Activated CD4-positive, alpha-beta T cell treated with anti-CD3 and anti-CD28 coated beads for 48 hours (primary cell): ENCODE results near the gene LPP.

ENCODE experiments used
- DNase-seq: peaks from one replicate; pipeline ENCODE4 v3.0.0-alpha.2; 2020

Gene LPP

GRCh38 chr3:188778091-188778852 lies 624.3 kb downstream of the LPP start:
- DNase-seq, result no peak

DNA sequence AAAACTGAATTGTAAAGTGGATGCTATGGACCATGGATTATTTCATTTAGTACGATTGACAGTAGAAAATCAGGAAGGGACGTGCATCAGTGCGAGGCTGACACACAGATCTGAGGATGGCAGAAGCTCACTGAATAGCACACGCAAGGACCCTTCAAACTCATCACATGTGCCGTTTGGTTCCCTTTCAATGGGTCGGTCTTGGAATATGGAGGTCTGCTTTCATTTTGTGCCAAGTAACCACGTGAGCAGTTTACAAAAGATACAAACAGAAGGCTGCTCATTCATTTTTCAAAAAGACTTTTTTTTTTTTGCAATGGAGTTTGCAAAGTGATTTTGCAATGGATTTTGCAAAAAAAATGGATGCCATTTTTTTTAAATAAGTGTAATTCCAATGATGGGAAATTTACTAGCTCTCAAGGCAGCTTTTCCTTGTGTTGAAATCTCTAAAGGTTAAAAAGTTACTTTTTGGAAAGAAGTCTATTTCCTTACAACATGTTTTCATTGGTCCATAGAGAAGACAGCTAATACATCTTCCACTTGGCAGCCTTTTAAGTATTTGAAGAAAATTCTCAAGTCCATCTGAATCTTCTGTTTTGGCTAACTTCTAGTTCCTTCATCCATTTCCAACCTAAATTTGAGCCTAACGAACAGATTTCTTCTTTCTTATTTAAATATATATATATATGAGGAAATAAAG lies 625.5 kb downstream of the LPP start:
- DNase-seq, result no peak

GRCh38 chr3:188780193-188781147 lies 626.5 kb downstream of the LPP start:
- DNase-seq, result no peak

DNA sequence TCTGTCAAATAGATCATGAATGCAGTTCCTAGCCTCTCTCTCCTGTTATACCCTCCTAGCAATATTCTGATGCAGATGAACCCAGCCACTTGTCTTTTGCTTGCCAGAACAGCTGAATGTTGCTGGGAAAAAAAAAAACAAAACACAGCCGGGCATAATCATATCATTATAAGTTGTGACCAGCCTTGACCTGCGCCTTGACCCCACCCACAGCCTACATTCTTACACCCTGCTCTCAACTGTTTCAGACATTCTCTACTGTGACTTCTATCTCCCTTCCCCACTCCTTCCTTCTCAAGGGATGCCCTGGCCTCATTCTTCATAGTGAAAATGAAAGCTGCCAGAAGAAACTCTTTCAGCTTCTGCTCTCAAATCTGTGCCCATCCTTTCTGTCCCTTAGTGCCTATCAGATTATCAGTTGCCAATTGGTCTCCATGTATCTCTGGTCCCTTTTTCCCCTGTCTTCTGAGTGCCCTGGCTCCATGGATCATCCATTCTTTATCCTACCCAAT lies 628.7 kb downstream of the LPP start:
- no peak for DNase-seq

GRCh38 chr3:188786424-188786823 lies 632.5 kb downstream of the LPP start:
- no peak for DNase-seq

- peak; percentile 86 for DNase-seq
Measured at GRCh38 chr3:188788621-188789081, 634.7 kb downstream of the LPP start.

DNA sequence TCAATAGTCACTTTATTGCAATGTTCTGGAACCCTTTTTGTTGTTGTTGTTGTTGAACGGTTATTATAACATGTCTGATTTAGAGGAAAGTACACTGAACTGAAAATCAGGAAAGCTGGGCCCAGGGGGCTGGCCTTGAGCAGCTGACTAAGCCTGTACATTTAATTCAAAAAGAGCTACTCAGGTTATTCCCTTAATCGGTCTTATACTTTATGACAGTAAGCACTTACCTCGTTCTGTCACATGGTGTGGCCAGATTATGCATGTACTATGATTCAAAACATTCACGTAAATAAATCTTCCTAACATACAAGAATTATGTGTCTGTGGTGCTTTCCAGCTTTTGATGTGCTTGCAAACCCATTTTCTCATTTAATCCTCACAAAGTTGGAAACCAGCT lies 635.3 kb downstream of the LPP start:
- DNase-seq, result peak; percentile 11

GRCh38 chr3:188791311-188791710 lies 637.4 kb downstream of the LPP start:
- no peak for DNase-seq

GRCh38 chr3:188792793-188793192 lies 638.8 kb downstream of the LPP start:
- DNase-seq, result peak; percentile 14

DNA sequence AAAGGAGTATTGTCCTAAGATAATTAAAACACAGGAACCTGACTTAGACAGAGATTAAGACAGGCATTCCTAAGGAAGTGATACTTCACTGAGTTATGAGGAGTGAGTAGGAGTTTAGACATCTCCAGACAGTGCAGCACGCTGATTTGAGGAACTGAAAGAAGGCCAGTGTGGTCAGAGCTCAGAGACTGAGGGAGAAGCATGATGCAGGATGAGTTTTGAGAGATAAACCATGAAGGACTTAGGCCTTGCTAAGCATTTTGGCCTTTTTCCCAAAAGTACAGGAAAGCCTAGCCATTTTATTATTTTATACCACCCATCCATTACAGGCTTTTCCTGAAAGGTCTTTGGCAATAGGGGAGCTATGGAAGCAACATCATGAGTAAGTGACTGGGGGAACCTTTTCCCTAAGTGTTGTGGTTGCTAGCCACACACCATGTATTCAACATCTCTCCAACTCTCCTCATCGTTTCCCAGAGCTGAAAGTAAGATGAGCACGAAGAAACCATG lies 642.2 kb downstream of the LPP start:
- no peak for DNase-seq

DNA sequence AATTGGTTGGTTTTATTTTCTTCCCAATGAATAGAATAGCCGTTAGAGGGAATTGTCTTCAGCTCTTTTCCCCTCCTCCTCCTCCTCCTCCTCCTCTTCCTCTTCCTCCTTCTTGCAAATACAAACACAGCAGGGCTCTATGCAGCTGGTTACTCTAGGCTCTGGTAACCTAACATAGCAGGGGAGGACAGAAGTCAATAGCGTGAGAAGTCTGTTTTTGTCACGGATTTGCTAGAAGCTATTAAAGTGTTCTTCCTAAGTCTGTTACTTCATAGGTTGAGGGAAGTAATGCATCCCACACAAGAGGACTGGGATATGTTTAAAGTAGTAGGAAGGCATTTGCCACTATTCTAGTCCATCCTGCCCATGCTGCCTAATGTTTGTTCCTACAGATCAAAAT lies 643.1 kb downstream of the LPP start:
- DNase-seq, result no peak

GRCh38 chr3:188798556-188799145 lies 644.7 kb downstream of the LPP start:
- no peak for DNase-seq

DNA sequence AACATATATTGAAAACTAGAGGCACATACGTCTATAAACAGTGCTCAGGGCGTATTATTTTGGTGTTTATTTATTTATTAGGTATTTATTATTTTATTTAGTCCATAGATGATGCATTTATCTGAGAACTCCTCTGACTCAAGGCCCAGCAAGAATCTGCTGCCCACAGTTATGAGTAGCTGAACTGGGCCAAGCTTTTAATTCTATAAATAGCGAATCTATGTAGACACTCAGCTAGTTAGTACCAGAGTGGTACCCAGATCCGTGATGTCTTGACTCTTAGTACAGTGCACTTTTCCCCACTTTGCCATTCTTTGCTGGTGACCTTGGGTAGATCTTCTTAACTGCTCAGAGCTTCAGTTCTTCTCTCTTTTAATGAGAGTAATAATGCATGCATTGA lies 647.4 kb downstream of the LPP start:
- DNase-seq, result no peak

- no peak for DNase-seq
Measured at GRCh38 chr3:188802645-188803044, 648.7 kb downstream of the LPP start.

DNA sequence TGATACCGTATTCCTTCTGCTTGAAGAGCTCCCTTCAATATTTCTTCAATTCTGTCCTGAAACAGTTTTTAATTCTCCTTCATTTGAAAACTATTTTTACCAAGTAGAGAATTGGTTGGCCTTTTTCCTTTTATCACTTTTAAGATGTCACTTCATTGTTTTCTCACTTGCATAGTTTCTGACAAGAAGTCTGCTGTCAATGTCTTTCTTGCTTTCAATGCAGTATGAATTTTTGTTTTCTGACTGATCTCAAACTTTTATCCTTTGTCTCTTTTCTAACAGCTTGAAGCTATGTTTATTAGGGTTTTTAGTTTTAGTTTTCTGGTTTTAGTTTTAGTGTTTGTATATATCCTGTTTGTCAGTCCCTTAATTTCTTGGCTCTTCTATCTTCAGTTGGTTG lies 653.0 kb downstream of the LPP start:
- no peak for DNase-seq

- no peak for DNase-seq
Measured at GRCh38 chr3:188812198-188812597, 658.2 kb downstream of the LPP start.

GRCh38 chr3:188814581-188814980 lies 660.6 kb downstream of the LPP start:
- no peak for DNase-seq

- DNase-seq, result no peak
Measured at GRCh38 chr3:188817103-188817934, 663.4 kb downstream of the LPP start.

- DNase-seq, result no peak
Measured at GRCh38 chr3:188817935-188818269, 663.9 kb downstream of the LPP start.

GRCh38 chr3:188818282-188818681 lies 664.3 kb downstream of the LPP start:
- no peak for DNase-seq

GRCh38 chr3:188819939-188820338 lies 666.0 kb downstream of the LPP start:
- DNase-seq, result no peak

DNA sequence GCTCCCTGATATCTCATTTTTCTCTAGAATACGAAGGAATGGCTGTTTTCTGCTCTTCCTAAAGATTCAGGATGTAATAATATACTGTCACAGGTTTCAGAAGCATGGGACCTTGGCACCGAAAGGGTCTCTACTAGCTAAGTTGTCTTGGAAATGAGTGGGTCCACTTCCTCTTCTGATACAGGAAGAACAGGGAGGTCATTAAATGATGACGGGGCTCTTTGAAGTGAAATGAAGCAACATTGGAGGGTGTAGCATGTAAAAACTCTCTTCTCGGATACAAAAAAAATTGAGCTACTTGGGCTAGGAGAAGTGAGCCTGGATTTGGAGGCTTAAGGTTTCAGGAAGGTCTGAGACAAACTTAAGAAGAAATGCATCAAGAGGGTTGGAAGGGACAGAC lies 668.0 kb downstream of the LPP start:
- DNase-seq, result no peak
